Activated CD4-positive, alpha-beta T cell treated with anti-CD3 and anti-CD28 coated beads, Interleukin-2, amount 50 U/mL, for 1 hour (primary cell): ENCODE data around the gene GHRH.

Experiments used
- DNase-seq: peaks from one replicate; pipeline ENCODE4 v3.0.0-alpha.2; 2020

Gene GHRH

DNA sequence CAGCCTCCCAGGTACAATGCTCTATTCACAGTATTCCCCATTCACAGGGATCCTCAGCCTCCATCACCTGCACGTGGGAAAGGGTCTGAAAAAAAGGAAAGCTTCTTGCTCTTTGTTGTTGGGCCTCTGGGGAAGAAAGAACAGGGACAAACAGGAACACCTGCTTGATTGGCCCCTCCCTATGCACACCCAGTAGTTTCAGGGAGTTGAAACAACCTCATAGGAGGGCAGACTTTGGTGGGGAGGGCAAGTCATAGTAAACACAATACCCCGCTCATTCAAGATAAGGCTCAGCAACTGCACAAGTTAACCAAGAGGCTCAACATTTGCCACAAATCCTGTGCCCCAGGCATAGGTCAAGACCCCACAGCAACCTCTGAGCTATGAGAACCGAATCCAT lies 1.7 kb downstream of the GHRH start:
- no peak for DNase-seq

GRCh38 chr20:37259031-37259430 lies 2.6 kb downstream of the GHRH start:
- no peak for DNase-seq

GRCh38 chr20:37257988-37258387 lies 3.6 kb downstream of the GHRH start:
- DNase-seq, result no peak

DNA sequence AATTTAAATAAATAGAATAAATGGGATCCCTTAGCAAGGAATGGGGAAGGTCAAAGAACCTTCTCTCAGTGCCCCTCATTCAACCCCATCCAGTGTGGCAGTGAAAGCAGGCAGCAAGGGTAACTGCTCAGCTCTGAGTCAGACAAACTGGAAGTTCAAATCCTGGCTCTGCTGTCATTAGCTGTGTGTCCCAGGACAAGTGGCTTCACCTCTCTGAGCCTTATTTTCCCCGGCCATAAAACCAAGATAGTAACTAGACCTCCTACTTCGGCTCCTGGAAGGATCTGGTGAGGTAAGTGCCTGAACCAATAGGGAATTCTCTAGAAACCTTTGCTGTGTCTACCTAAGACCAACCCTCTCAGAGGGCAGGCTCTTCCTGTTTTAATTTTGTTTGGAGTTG lies 4.1 kb downstream of the GHRH start:
- no peak for DNase-seq

GRCh38 chr20:37256286-37256685 lies 5.3 kb downstream of the GHRH start:
- no peak for DNase-seq

DNA sequence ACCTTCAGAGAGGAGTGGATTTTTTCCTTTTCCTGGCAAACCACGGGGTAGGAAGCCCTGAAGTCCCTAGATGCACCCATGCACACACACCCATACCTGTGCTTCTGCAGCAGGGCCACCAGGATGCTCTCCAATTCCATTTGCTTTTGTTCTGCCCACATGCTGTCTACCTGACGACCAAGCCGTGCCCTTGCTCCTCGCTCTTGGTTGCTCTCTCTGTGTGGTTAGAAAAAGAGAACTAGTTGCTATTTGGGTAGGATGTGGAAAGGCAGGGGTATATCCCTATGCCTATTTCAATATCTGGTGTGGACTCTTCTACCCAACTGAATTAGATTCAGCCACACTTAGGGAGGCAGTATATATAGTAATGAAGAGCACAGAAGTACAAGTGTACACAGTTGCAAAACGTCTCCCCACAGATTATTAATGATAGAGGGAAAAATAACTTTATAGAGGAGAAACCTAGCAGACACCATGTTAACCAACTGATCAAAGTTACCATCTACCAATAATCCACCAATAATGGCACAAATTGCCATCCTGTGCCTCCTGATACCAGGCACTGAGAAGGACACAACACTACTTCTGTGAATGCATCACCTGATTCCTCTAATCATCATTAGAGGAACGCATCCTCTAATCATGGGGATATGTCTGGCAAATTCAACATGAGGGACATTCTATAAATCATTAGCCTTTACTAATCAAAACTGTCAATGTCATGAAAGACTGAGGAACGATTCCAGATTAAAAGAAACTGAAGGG lies 7.3 kb downstream of the GHRH start:
- no peak for DNase-seq

DNA sequence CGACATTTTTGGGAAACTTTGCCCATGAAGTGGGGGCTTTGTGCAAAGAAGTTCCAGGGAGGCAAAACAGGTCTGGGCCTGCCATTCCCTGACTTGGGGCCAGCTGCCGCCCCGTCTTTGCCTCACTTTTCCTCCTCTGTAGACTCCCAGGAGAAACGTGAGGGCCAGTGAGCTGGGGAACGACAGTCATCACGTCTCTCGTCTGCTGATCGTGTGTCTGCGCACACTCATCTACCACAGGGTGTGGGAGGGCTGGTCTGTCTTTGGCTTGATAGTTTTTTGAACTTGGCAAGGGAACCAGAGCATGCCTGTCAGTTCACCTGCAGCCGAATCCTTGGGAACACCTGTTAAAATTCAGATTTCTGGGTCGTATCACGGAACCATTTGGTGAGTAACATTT lies 8.5 kb downstream of the GHRH start:
- DNase-seq, result no peak

DNA sequence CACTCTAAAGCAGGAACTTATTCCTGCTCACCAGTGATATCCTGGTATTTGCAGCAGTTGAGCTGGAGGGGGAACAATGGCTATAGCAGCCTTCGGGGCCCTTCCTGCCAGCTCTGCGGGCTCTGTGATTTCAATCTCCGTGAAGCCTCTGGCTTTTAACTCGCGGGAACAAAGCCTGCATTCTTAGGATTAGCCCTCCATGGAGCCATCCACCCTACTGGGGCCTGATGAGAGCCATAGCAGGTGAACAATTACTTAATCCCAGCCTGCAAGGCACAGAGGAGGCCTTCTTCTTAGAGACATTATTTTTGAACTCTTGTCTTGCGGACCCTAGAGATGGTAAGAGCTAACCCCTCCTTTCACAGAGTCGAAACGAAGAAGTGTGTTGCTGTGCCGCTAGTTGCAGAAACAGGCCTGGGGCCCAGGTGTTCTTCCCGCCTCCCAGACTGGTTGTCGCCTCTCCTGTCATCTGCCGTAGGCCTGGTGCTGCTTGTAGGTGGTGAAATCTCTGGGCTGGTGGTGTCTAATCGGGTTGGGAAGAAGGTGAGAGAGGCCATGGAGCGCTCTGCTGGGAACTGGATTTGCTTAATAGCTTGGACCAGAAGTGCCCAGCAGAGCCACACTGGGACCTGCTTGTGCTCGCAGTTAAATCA lies 9.7 kb downstream of the GHRH start:
- no peak for DNase-seq

GRCh38 chr20:37249304-37249703 lies 12.3 kb downstream of the GHRH start:
- DNase-seq, result no peak

DNA sequence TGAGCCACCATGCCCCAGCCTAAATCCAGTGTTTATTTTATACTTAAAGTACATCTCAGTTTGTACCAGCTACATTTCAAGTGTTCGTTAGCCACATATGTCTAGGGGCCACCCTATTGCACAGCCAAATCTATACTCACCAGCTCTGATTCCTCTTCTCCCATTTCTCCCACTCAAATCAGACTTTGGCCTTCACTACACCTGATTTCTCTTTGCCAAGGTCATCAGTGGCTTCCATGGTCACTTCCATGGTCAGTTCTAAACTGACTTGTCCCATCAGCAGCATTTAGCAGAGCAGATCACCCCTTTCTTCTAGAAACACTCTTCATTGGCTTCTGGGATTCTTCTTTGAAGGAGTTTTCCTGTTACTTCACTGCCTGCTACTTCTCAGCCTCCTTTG lies 14.1 kb downstream of the GHRH start:
- no peak for DNase-seq

DNA sequence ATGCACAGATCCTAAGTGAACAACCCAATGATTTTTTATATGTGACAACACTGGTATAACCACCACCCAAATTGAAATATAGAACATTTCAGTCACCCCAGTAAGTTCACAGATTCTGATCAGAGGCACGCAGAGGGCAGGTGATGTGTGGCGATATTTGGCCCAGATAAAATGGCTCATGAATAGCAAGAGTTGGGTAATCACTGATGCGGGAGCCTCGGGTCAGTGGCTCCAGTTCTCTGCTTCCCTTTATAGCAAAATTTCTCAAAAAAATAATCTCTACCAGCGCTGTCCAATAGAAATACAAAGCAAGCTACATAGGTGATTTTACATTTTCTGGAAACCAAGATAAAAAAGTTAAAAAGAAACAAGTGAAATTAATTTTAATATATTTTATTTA lies 14.9 kb downstream of the GHRH start:
- no peak for DNase-seq

GRCh38 chr20:37245216-37246150 lies 16.1 kb downstream of the GHRH start:
- no peak for DNase-seq

- DNase-seq, result no peak
These were observed 17.0 kb downstream of the GHRH start for GRCh38 chr20:37244572-37244957.

GRCh38 chr20:37243937-37244571 lies 17.6 kb downstream of the GHRH start:
- no peak for DNase-seq

DNA sequence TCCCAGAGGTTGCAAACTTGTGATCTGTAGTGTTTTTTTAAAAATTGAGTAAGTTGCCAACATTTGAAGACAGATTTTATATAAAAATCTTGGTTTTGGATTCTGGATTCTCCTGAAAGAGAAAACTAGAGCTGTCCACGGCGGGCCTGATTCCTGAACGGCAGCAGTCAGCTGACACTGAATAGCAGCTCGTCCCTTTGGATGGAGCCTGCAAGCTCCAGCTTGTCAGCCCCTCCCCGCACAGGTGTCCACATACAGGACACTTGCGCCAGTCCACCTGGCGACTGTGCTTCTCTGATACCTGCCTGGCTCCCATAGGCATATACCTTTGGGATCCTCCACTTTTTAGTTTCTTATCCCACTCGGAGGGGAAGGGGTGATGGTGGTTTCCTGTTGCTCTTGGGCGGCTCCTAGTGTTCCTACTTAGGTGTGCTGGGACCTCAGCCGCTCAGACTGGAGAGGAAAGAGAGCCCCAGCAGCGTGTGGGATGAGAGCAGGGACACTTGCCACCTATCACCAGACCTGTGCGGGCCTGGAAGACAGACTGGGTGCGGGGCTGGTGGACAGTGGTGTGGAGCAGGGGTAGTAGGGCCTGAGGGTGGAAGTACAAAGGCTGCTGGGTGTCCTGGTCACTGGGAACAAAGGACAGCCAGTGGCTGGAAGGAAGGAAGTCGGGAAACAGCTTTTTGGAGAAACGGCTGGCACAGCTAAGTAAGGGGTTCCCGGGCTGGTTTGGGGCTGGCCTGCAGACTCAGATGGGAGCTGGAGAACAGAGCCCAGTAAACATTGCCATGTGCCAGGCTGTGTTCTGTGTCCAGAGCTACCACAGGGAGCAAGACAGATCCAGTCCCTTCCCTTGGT lies 18.3 kb downstream of the GHRH start:
- DNase-seq, result no peak

DNA sequence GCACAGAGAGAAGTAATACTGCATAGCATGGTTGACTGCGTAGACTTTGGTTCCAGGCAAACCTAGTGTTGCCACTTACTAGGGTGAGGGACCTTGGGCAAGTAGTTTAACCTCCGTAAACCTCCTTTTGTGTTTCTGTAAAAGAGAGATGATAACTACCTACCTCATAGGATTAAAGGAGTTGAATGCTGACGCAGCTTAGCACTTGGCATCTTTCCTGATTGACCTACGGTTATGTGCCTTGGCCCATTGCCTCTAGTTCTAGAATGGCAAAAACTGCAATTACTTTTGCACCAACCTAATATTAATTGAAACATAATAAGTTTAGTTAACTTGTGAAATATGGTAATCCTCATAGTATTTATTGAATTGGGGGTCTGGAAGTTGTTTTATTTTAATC lies 19.1 kb downstream of the GHRH start:
- no peak for DNase-seq

DNA sequence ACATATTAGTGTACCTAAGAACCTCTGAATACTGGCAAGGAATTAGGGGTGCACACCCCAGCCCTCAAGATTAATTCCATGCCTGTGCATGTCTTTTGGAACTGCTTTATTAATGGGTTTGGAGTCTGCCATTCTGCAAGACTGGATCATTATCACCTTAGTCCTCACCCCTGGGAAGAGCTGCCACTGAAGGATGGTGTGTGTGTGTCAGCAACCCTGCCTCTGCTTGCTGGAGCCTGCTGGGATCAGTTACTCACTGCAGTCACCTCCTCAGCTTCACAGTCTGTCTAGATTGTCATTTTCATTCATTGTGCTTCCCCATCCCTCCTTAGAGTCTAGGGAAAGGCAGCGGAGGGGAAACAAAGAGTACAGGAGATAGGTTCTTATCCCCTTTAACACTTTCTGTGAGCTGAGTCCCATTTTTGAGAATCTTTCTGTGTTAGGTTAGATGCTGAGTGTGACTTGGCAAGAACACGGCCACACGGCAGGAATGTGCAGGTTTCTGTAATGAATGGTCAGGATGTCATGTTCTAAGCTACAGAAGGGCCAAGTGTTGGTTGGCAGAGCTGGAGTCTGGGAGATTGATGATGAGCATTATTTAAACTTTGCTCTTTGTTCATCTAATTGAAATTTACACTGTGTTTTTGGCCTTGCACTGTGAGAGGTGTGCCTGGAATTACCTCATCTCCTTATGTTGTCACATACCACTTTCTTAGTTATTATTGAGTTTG lies 21.1 kb downstream of the GHRH start:
- DNase-seq, result no peak

- DNase-seq, result no peak
These were observed 22.6 kb downstream of the GHRH start for GRCh38 chr20:37238935-37239451.

DNA sequence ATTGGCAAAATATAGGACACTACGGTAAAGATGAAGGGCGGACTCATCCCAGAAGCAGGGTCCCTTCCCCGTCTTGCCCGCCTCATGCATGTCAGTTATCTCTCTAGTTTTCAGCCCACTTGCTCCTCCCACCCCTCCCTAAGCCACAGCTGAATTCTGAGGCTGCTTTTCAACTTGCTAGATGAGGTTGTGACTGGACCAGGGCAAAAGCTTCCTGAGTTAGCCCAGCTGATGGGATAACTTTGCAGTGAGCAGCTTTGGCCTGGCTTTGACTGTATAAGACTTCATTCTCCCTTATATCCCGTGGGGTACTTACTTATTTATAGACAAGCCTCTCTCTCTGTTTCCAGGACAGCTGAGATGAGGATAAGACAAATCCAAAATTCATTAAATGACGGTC lies 23.2 kb downstream of the GHRH start:
- no peak for DNase-seq

DNA sequence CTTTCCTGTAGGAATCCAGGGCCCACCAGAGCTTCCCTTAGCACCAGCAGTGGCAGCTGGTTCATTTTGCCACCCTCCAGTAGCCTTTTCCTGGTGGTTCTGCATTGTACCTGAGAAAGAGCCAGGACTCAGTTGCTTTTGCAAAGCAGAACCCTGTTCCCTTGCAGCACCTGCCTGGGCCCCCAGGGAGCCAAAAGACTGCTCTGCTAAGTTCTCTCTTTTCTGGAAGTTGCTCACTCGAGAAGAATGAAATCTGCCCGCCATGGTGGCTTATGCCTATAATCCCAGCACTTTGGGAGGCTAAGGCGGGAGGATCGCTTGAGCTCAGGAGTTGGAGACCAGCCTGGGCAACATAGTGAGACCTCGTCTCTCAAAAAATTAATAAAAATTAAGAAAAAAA lies 24.0 kb downstream of the GHRH start:
- DNase-seq, result no peak

- no peak for DNase-seq
These were observed 25.2 kb downstream of the GHRH start for GRCh38 chr20:37236462-37236861.
